ENCODE measurements around the gene COA5. TPM values are rescaled to one million over a fixed set of nuclear protein-coding genes. Genes with fewer than 3 reads are reported as not detected.

COA5 gene
- total and polyA plus RNA-seq, 3 experiments from 2014 or later, result 26.7 to 31.2 (median 29.2) TPM

DNA sequence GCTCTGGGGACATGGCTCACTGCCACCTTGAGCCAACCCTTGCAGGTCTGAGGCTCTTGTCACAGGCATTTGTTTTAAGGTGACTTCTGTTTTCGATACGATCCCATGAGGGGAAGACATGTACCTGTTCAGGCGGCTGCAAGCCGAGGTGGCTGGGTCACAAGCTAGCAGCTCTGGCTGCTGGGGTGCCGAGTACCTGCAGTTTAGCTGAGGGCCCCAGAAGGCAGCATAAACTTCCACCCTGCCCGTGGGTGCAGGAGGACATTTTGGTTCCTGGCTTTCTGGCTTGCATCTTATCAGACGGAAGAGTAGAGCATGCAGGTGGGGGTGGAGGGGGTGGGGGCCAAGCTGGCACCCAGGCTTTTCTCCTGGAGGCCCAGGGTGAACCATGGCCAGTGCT is 28.4 kb downstream of the COA5 start:
- H3K4me1 Mint-ChIP-seq, result no peaks in the 10 kb centered on the region
- peaks cover 0 to 95% (median 24%) of the 10 kb centered on the region in 3 donors for H3K36me3 Mint-ChIP-seq
- no peak overlapping the region for H3K27ac ChIP-seq (ENCODE audit: low read depth, low read length)
- no peaks in the 10 kb centered on the region for H3K9me3 ChIP-seq (ENCODE audit: low read length)
- no peaks in the 10 kb centered on the region for H3K4me1 ChIP-seq (ENCODE audit: insufficient read depth, low read length)
- ChIA-PET CTCF (interaction anchor here (1.1 kb wide), 1 partner anchor 167 kb away, joined by 4 read pairs; no protein-coding TSS in a partner anchor), POLR2A (no interaction called here)
- no peak overlapping the region for H3K4me3 Mint-ChIP-seq
- peak overlapping the region in 3 of 8 donors; percentile 43 to 74 (median 58) for H3K27ac Mint-ChIP-seq
- peaks cover 79% of the 10 kb centered on the region for H3K36me3 ChIP-seq (ENCODE audit: insufficient read depth, low read length)
- no peaks in the 10 kb centered on the region for H3K27me3 Mint-ChIP-seq
- no peaks in the 10 kb centered on the region for H3K27me3 ChIP-seq (ENCODE audit: insufficient read depth, low read length, poor library complexity, severe bottlenecking)
- H3K4me3 ChIP-seq (ENCODE audit: low read length), result no peak overlapping the region
- no peaks in the 10 kb centered on the region for H3K9me3 Mint-ChIP-seq
- DNase-seq, result no peak

DNA sequence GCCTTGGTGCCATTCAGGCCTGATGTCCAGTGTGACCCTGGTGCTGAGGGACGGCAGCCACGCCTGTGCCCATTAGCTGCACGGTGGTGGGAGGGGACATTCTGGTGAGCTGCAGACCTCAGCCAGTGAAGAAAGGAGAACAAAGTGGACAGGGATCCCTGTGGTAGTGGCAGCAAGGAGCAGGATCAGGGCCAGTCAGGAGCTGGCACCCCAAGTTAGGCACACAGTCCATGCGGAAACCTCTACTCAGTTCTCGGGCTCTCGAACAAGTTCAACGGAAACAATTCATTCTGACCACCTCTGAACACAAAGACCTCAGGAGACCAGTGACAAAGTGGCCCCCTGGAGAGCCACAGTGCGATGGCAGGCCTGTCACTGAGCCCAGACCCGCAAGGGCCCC is 30.1 kb downstream of the COA5 start:
- no peak overlapping the region for H3K4me3 ChIP-seq (ENCODE audit: low read length)
- no peak for DNase-seq
- Mint-ChIP-seq H3K27ac (peak overlapping the region in 3 of 8 donors; percentile 7 to 17 (median 8)), H3K4me1 (no peaks in the 10 kb centered on the region), H3K9me3 (no peaks in the 10 kb centered on the region), H3K4me3 (no peak overlapping the region), H3K36me3 (peaks cover 0 to 92% (median 23%) of the 10 kb centered on the region in 3 donors), H3K27me3 (no peaks in the 10 kb centered on the region)
- no peaks in the 10 kb centered on the region for H3K9me3 ChIP-seq (ENCODE audit: low read length)
- no peaks in the 10 kb centered on the region for H3K27me3 ChIP-seq (ENCODE audit: insufficient read depth, low read length, poor library complexity, severe bottlenecking)
- POLR2A ChIA-PET, result no interaction called here
- peaks cover 69% of the 10 kb centered on the region for H3K36me3 ChIP-seq (ENCODE audit: insufficient read depth, low read length)
- no peaks in the 10 kb centered on the region for H3K4me1 ChIP-seq (ENCODE audit: insufficient read depth, low read length)
- no peak overlapping the region for H3K27ac ChIP-seq (ENCODE audit: low read depth, low read length)
- CTCF ChIA-PET, result interaction anchor here (1.3 kb wide), 1 partner anchor 9 kb away, joined by 3 read pairs; no protein-coding TSS in a partner anchor

DNA sequence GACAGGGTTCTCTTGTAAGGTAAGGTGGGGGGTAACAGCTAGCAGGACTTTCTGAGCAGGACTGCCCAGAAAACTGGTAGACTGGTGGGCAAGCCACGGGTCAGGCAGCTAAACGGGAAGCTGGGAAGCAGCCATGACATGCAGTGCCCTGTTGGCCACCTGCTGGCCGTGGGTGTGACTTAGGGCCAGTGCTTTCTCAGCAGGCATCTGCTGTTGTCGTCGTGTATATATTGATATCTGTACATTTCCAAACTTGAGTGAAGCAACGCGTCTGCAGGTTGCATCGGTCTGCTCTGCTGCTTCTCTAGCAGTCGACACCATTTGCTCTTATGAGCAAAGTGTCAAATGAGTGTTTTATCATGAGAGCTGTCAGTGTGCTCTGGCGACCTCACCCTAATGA is 31.0 kb downstream of the COA5 start:
- Histone ChIP-seq H3K9me3 (ENCODE audit: low read length) (no peaks in the 10 kb centered on the region), H3K4me3 (ENCODE audit: low read length) (no peak overlapping the region), H3K27ac (ENCODE audit: low read depth, low read length) (no peak overlapping the region), H3K27me3 (ENCODE audit: insufficient read depth, low read length, poor library complexity, severe bottlenecking) (no peaks in the 10 kb centered on the region), H3K4me1 (ENCODE audit: insufficient read depth, low read length) (no peaks in the 10 kb centered on the region), H3K36me3 (ENCODE audit: insufficient read depth, low read length) (peaks cover 69% of the 10 kb centered on the region)
- ChIA-PET POLR2A (no interaction called here), CTCF (interaction anchor here (1.4 kb wide), 1 partner anchor 10 kb away, joined by 4 read pairs; no protein-coding TSS in a partner anchor)
- H3K4me3 Mint-ChIP-seq, result no peak overlapping the region
- H3K27ac Mint-ChIP-seq, result peak overlapping the region in 2 of 8 donors; percentile 23 to 58
- no peaks in the 10 kb centered on the region for H3K27me3 Mint-ChIP-seq
- no peaks in the 10 kb centered on the region for H3K9me3 Mint-ChIP-seq
- no peak for DNase-seq
- H3K4me1 Mint-ChIP-seq, result no peaks in the 10 kb centered on the region
- H3K36me3 Mint-ChIP-seq, result peaks cover 0 to 94% (median 18%) of the 10 kb centered on the region in 3 donors

DNA sequence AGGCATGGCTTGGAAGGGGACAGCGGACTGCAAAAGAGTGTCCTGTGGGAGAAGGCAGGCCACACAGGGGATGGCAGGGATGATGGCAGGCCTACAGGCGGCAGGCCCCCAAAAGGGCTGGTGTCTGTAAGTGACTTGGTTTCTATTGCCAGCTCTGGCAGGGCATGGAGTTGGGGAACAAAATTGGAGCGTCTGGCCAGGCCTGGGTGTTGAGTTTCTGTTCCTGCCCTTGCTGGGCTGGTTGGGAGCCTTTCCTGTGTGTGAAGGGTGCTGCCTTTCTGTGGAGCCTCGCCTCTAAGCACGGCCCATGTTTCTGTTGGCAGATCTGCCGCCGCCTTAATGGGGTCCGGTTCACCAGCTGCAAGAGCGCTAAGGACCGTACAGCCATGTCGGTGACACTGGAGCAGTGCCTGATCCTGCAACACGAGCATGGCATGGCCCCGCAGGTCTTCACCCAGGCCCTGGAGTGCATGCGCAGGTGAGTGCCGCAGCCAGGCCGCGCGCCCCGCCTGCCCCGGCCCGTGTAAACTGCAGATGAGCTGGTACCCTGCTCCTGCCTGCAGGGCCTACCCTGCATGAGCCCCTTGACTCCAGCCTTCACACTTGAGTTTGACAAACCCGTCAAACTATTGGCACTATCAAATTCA is 31.5 kb downstream of the COA5 start:
- Mint-ChIP-seq H3K9me3 (no peaks in the 10 kb centered on the region), H3K4me1 (no peaks in the 10 kb centered on the region), H3K27ac (peak overlapping the region in 3 of 8 donors; percentile 4 to 58 (median 23)), H3K4me3 (no peak overlapping the region), H3K27me3 (no peaks in the 10 kb centered on the region), H3K36me3 (peaks cover 0 to 94% (median 18%) of the 10 kb centered on the region in 3 donors)
- Histone ChIP-seq H3K9me3 (ENCODE audit: low read length) (no peaks in the 10 kb centered on the region), H3K4me3 (ENCODE audit: low read length) (no peak overlapping the region), H3K36me3 (ENCODE audit: insufficient read depth, low read length) (peaks cover 65% of the 10 kb centered on the region), H3K27me3 (ENCODE audit: insufficient read depth, low read length, poor library complexity, severe bottlenecking) (no peaks in the 10 kb centered on the region), H3K4me1 (ENCODE audit: insufficient read depth, low read length) (no peaks in the 10 kb centered on the region), H3K27ac (ENCODE audit: low read depth, low read length) (no peak overlapping the region)
- CTCF ChIA-PET, result interaction anchor here (1.4 kb wide), 1 partner anchor 10 kb away, joined by 4 read pairs; no protein-coding TSS in a partner anchor
- POLR2A ChIA-PET, result no interaction called here
- DNase-seq, result no peak

DNA sequence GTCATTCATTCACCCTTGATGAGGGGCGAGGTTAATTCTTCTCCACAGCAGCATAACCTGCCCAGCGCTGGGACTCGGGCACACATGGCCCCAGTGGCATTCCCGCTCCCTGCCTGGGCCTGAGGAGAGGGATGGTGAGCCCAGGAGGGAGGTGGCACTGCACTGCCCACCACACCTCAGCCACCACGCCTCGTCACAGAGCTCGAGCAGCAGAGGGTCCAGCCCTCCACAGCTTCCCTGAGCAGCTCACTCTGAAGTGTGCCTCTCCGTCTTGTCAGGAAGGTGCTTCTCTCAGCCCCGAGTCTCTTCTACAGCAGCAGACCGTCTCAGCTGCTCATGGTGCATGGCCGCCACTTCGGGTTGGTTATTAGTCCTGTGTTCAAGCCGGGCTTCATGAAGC is 34.9 kb downstream of the COA5 start:
- Histone ChIP-seq H3K36me3 (ENCODE audit: insufficient read depth, low read length) (peaks cover 77% of the 10 kb centered on the region), H3K27me3 (ENCODE audit: insufficient read depth, low read length, poor library complexity, severe bottlenecking) (no peaks in the 10 kb centered on the region), H3K4me1 (ENCODE audit: insufficient read depth, low read length) (no peaks in the 10 kb centered on the region), H3K27ac (ENCODE audit: low read depth, low read length) (no peak overlapping the region), H3K4me3 (ENCODE audit: low read length) (no peak overlapping the region), H3K9me3 (ENCODE audit: low read length) (no peaks in the 10 kb centered on the region)
- ChIA-PET CTCF (interaction anchor here (1.5 to 1.7 kb wide), 2 partner anchors 12 to 76 kb away, joined by 3 to 4 read pairs; no protein-coding TSS in a partner anchor), POLR2A (interaction anchor here (0.9 kb wide), 1 partner anchor 263 kb away, joined by 4 read pairs; no protein-coding TSS in a partner anchor)
- Mint-ChIP-seq H3K27ac (peak overlapping the region in 1 of 8 donors; percentile 1), H3K9me3 (no peaks in the 10 kb centered on the region), H3K27me3 (no peaks in the 10 kb centered on the region), H3K36me3 (peaks cover 0 to 98% (median 22%) of the 10 kb centered on the region in 3 donors), H3K4me1 (no peaks in the 10 kb centered on the region), H3K4me3 (no peak overlapping the region)
- DNase-seq, result no peak

DNA sequence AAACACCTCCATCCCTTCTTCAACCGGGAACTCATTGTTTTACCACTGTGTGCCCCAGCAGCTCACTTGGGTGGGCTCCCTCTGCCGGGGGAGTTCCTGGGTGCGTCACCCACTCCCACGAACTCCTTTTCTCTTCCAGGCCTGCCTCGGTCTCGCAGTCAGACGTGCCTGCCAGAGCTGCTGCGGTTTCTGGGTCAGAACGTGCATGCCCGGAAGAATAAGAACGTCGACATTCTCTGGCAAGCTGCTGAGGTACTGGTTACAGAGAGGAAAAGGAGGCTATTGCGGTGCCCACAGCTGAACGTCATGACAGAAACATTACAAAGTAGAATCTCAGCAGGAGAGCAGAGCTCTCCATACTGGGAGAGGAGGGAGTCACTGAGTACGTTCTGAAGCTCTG is 35.6 kb downstream of the COA5 start:
- no peak for DNase-seq
- no peaks in the 10 kb centered on the region for H3K9me3 ChIP-seq (ENCODE audit: low read length)
- H3K36me3 ChIP-seq (ENCODE audit: insufficient read depth, low read length), result peaks cover 74% of the 10 kb centered on the region
- ChIA-PET CTCF (interaction anchor here (1.5 to 1.7 kb wide), 2 partner anchors 13 to 77 kb away, joined by 3 to 4 read pairs; no protein-coding TSS in a partner anchor), POLR2A (interaction anchor here (0.9 kb wide), 1 partner anchor 264 kb away, joined by 4 read pairs; no protein-coding TSS in a partner anchor)
- Mint-ChIP-seq H3K27me3 (no peaks in the 10 kb centered on the region), H3K4me1 (no peaks in the 10 kb centered on the region), H3K27ac (peak overlapping the region in 5 of 8 donors; percentile 1 to 84 (median 43)), H3K9me3 (no peaks in the 10 kb centered on the region), H3K4me3 (no peak overlapping the region), H3K36me3 (peaks cover 0 to 98% (median 22%) of the 10 kb centered on the region in 3 donors)
- no peak overlapping the region for H3K4me3 ChIP-seq (ENCODE audit: low read length)
- no peak overlapping the region for H3K27ac ChIP-seq (ENCODE audit: low read depth, low read length)
- H3K4me1 ChIP-seq (ENCODE audit: insufficient read depth, low read length), result no peaks in the 10 kb centered on the region
- H3K27me3 ChIP-seq (ENCODE audit: insufficient read depth, low read length, poor library complexity, severe bottlenecking), result no peaks in the 10 kb centered on the region

DNA sequence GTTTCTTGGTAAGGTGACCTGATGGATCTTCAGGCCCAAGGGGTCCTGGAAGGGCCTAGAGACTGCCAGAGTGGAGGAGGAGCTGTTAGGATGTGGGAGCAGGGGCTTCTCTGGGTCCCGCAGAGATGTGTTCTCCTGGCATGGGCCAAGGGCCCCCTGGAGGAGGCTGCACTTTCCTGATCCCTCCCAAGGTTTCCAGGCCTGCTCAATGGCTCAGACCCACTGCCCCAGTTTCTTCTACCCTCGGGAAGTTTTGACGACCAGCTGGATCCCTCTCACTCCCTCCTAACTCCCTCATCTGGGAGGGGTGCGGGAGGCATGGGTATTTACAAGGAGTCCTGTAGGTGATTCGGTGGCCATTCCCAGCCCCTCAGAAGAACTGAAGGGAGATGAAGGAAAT is 36.1 kb downstream of the COA5 start:
- Mint-ChIP-seq H3K9me3 (no peaks in the 10 kb centered on the region), H3K27me3 (no peaks in the 10 kb centered on the region), H3K4me1 (no peaks in the 10 kb centered on the region), H3K4me3 (peak overlapping the region in 1 of 7 donors; percentile 65), H3K27ac (peak overlapping the region in 1 of 8 donors; percentile 1), H3K36me3 (peaks cover 0 to 98% (median 20%) of the 10 kb centered on the region in 3 donors)
- POLR2A ChIA-PET, result no interaction called here
- H3K9me3 ChIP-seq (ENCODE audit: low read length), result no peaks in the 10 kb centered on the region
- H3K4me1 ChIP-seq (ENCODE audit: insufficient read depth, low read length), result no peaks in the 10 kb centered on the region
- no peak for DNase-seq
- H3K27ac ChIP-seq (ENCODE audit: low read depth, low read length), result no peak overlapping the region
- peaks cover 70% of the 10 kb centered on the region for H3K36me3 ChIP-seq (ENCODE audit: insufficient read depth, low read length)
- H3K4me3 ChIP-seq (ENCODE audit: low read length), result no peak overlapping the region
- H3K27me3 ChIP-seq (ENCODE audit: insufficient read depth, low read length, poor library complexity, severe bottlenecking), result no peaks in the 10 kb centered on the region
- CTCF ChIA-PET, result interaction anchor here (1.5 to 1.7 kb wide), 2 partner anchors 13 to 77 kb away, joined by 3 to 4 read pairs; no protein-coding TSS in a partner anchor

DNA sequence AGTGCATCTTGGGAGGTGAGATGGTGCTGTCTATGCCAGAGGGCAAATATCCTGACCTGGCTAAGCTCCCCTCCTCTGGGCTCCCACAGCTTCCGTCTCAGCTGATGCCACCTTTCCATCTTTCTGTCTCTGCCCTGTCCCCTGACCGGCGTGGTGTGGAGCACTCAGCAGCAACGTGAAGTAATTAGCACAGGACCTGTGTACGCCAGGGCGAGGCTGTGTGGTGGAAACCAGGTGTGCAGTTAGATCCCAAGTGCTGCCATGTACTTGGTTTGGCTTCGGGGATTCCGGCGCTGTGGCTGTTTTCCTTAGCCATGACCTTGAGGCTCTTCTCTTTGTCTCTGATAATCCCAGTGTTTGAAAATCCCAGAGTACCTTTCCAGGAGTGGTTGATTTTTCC is 36.5 kb downstream of the COA5 start:
- Mint-ChIP-seq H3K4me1 (no peaks in the 10 kb centered on the region), H3K27ac (no peak overlapping the region), H3K36me3 (peaks cover 0 to 98% (median 20%) of the 10 kb centered on the region in 3 donors), H3K4me3 (no peak overlapping the region), H3K27me3 (no peaks in the 10 kb centered on the region), H3K9me3 (no peaks in the 10 kb centered on the region)
- no peak overlapping the region for H3K4me3 ChIP-seq (ENCODE audit: low read length)
- CTCF ChIA-PET, result no interaction called here
- POLR2A ChIA-PET, result no interaction called here
- H3K9me3 ChIP-seq (ENCODE audit: low read length), result no peaks in the 10 kb centered on the region
- H3K27me3 ChIP-seq (ENCODE audit: insufficient read depth, low read length, poor library complexity, severe bottlenecking), result no peaks in the 10 kb centered on the region
- DNase-seq, result no peak
- H3K27ac ChIP-seq (ENCODE audit: low read depth, low read length), result no peak overlapping the region
- H3K36me3 ChIP-seq (ENCODE audit: insufficient read depth, low read length), result peaks cover 70% of the 10 kb centered on the region
- H3K4me1 ChIP-seq (ENCODE audit: insufficient read depth, low read length), result no peaks in the 10 kb centered on the region

Data from CD8-positive, alpha-beta memory T cell (primary cell).